ENCODE measurements around the gene ZNF778.

The ZNF778 gene

DNA sequence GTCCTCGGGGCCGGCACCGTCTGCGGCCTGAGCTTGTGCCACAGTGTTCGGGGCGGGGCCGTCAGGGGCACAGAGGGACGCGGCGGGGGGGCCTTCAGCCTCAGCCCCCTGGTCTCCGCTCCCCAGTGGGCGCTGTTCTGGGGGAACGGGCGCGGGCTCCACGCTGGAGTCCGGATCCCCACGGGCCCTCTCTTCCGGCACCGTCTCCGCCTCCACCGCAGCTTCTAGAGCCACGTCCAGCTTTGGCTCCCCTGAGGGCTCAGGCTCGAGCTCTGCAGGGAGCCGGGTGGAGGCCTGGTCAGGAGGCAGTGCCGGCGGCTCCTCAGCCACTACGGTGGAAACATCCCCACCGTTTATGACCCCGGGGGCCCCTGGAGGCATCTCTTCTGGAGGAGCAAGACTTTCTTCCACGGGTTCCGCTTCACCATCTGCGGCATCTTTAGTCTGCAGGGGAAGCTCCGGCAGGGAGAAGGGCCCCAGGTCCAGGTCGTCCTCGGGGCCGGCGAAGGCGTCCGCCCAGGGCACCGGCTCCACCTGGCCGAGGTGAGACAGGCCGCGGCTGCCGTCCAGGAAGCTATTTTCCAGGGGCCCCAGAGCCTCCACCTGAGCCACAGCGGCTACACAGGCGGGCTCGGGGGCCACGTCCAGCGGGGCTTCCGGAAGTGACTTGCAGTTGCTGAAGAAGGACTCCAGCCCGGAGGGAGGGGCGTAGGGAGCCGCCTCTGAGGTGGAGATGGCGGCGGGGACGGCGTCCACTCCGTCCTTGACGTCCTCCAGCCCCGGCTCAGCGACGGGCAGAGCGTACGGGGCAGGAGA is 62.4 kb downstream of the ZNF778 start:
- TF ChIP-seq SIN3A (IDR thresholded peaks at IDR 0.05; ENCODE audit: borderline replicate concordance, insufficient read depth, low read length) (no peak), TAF1 (IDR thresholded peaks at IDR 0.05; ENCODE audit: borderline replicate concordance, insufficient read depth, low read length) (no peak)

GRCh38 chr16:89280546-89281188 is 63.2 kb downstream of the ZNF778 start:
- no peak for TF ChIP-seq REST (IDR thresholded peaks at IDR 0.05; ENCODE audit: insufficient read depth in 1 of 2, low read depth in 2 of 2, low read length in 2 of 2)

GRCh38 chr16:89281189-89281577 is 63.7 kb downstream of the ZNF778 start:
- TF ChIP-seq FOXP2 (optimal IDR thresholded peaks at IDR 0.05; ENCODE audit: borderline replicate concordance, extremely low read depth, extremely low read length, insufficient read depth): no peak
- TF ChIP-seq REST (IDR thresholded peaks at IDR 0.05; ENCODE audit: insufficient read depth in 1 of 2, low read depth in 2 of 2, low read length in 2 of 2): no peak
- TF ChIP-seq SIN3A (IDR thresholded peaks at IDR 0.05; ENCODE audit: borderline replicate concordance, insufficient read depth, low read length): no peak
- no peak for TF ChIP-seq POLR2AphosphoS5 (IDR thresholded peaks at IDR 0.05; ENCODE audit: low read depth, low read length)
- TF ChIP-seq TAF1 (IDR thresholded peaks at IDR 0.05; ENCODE audit: borderline replicate concordance, insufficient read depth, low read length): no peak

DNA sequence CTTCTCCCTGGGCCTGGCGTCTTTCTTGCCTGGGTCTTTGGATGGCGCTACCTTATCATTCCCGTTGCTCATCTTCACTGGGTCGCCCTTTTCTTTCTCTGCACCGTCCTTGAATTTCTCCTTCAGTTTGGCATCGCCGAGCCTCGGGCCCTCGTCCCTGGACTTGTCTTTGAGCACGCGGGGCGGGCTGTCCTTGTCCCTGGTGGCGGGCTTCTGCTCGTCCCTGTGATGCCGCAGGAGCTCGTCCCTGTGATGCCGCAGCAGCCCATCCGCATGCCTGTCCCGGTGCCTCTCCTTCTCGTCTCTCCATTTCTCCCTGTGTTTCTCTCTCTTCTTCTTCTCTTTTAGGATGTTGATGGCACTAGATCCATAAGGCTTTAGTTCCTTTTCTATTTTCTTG is 64.3 kb downstream of the ZNF778 start:
- TF ChIP-seq REST (IDR thresholded peaks at IDR 0.05; ENCODE audit: insufficient read depth in 1 of 2, low read depth in 2 of 2, low read length in 2 of 2) (no peak), POLR2AphosphoS5 (IDR thresholded peaks at IDR 0.05; ENCODE audit: low read depth, low read length) (no peak), SIN3A (IDR thresholded peaks at IDR 0.05; ENCODE audit: borderline replicate concordance, insufficient read depth, low read length) (no peak), TAF1 (IDR thresholded peaks at IDR 0.05; ENCODE audit: borderline replicate concordance, insufficient read depth, low read length) (no peak)

DNA sequence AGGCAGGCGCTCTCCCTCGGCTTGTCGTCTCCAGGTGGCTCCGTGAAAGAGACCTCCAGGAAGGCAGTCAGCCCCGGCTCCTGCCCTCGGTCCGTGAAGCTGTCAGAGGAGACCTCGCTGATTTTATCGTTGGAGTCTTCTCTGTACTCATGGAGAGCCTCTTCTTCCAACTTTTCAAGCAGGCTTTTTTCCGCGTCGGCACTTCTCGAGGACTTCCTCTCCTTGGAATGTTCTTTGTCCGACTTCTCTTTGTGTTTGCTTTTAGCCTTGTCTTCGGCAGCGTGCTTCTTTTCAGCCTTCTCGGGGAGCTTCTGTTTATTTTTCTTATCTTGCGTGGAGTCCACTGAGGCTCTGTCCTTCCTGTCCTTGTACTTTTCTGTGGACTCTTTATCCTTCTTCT is 65.0 kb downstream of the ZNF778 start:
- TF ChIP-seq POLR2AphosphoS5 (IDR thresholded peaks at IDR 0.05; ENCODE audit: low read depth, low read length) (no peak), SIN3A (IDR thresholded peaks at IDR 0.05; ENCODE audit: borderline replicate concordance, insufficient read depth, low read length) (no peak), REST (IDR thresholded peaks at IDR 0.05; ENCODE audit: insufficient read depth in 1 of 2, low read depth in 2 of 2, low read length in 2 of 2) (no peak), TAF1 (IDR thresholded peaks at IDR 0.05; ENCODE audit: borderline replicate concordance, insufficient read depth, low read length) (no peak), FOXP2 (optimal IDR thresholded peaks at IDR 0.05; ENCODE audit: borderline replicate concordance, extremely low read depth, extremely low read length, insufficient read depth) (no peak)
